ENCODE measurements around the gene GCA.

GCA gene, protein sequence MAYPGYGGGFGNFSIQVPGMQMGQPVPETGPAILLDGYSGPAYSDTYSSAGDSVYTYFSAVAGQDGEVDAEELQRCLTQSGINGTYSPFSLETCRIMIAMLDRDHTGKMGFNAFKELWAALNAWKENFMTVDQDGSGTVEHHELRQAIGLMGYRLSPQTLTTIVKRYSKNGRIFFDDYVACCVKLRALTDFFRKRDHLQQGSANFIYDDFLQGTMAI

DNA sequence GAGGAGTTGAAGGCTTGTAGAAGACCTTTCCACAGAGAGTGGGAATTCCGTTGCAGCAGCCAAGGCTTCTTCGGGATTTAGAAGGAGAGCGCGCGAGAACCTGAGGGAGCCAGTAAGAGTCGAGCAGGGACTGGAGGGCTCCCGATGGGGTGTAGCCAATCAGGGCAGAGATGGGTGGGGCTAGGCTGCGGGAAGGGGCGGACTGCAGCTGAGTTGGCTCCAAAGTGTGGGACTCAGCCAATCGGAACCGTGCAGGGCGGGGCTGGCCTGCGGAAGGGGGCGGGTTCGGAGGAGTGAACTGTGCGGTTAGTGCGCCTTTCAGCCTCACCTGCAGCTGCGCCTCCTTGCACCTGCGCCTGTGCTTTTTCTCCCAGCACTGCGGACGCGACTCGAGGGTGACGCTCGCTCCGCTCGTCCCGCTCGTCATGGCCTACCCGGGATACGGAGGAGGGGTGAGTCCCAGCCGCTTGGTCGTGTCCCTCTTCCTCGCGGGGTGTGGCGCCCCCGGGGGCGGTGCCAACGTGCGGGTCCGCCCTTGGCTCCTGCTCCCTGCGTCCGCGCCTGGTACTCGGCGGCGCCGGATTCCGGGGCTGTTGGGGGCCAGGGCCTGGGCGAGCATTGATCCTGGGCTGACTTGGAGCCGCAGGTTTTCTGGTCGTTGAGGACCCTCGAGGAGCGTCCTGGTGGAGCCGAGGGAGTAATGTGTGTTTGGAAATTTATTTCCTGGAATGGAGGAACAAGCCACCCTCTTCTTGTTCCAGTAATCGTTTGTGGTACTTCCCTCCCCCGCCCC, at the start of gene GCA:
Gene GCA, plus strand, starts transcription at position 309 of the 793 bp plus-strand sequence. Its CDS starts 117 bp downstream, at position 426.
- DNase-seq (ENCODE audit: low read depth), result peak; percentile 96

DNA sequence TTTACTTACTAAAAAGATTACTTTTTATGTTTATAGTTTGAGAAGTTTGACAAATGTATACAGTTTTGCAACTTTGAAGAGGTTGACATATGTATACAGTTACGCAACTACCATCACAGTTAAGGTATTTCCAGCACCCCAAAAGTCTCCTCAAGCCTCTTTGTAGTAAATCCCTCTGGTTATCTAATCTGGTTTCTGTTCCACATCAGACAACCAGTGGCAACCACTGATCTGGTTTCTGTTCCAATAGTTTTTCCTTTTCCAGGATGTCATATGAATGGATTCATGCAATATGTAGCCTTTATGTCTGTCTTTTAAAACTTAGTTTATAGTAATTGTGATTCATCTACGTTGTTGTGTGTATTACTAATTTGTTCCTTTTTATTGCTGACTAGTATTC, 48.9 kb upstream of the GCA start:
- no peak for DNase-seq (ENCODE audit: low read depth)

- peak; percentile 40 for DNase-seq (ENCODE audit: low read depth)
Measured at GRCh38 chr2:162297925-162298552, 45.9 kb upstream of the GCA start.

DNA sequence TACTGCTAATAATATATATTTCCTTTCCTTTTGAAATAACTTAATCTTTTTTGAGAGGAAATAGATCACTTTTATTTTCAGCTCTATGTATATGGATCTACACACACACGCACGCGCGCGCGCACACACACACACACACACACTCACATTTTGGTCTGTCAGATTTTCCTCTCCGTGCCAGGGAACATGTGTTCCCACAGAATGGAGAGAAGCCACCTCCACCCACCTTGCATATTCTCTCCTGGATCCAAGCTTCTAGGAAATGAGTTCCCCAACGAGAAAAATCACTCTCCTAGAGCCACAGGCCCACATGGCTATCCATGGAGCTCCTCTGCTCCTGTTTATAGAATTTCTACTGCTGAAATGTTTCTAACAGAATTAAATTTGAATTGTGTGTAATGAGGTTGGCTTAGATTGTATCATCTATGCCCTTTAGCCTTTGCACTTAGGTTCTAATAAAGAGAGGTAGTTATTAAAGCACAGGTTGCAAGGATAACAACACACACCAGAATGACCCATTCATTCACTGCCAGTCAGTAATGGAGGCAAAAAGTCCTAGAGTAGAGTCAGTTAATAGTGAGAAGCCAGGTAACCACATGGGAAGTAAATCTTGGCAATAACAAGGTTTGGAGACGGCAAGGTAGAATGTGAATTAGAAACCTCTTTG, 45.1 kb upstream of the GCA start:
- DNase-seq (ENCODE audit: low read depth), result no peak

- no peak for DNase-seq (ENCODE audit: low read depth)
Measured at GRCh38 chr2:162300266-162300665, 43.7 kb upstream of the GCA start.

DNA sequence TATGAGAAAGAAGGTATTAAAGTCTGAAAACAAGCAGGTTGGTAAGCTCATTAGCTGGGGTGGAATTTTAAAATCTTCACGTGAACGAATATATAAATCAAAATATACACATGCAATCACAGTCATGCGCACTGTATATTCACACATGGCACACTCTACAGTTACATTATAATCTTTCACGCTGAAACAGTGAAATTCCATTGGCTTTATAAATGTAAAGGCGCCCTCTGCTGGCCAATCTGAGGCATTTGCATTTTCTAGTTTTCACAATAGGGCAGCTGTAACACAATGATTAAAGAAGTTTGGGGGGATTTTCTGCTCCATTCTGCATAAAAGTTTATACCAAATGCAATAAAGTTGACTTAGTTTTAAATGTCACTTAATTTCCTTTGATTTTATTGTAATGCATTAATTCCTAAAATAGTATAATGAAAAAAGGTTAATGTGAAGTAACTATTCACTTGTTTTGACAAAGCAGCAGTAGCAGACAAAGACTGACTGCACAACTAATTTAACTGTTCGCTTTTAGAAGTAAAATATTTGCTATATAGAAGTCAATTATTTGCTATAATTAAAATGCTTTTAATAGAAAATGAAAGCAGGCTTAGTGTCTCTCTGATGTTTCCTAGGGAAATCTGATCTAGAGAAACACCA, 42.7 kb upstream of the GCA start:
- DNase-seq (ENCODE audit: low read depth), result peak; percentile 24

DNA sequence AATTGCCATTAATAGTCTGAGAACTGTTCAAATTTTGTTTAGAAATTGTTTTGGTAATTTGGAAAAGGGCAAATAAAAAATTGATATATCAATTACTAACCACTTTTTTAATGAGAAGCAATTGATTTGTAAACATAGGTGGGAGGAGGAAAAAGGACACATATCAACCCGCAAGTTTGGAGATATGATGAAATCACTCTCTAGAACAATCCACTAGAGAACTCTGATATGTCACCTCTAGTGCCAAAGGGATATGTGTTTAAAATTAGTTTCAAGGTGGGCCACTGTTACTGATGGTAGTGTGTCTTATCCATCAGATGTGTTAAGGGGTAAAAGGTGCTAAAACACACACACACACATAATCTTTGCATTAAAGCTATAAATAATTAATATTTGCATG, 42.1 kb upstream of the GCA start:
- DNase-seq (ENCODE audit: low read depth), result no peak

GRCh38 chr2:162305901-162306300, 38.0 kb upstream of the GCA start:
- DNase-seq (ENCODE audit: low read depth), result no peak

DNA sequence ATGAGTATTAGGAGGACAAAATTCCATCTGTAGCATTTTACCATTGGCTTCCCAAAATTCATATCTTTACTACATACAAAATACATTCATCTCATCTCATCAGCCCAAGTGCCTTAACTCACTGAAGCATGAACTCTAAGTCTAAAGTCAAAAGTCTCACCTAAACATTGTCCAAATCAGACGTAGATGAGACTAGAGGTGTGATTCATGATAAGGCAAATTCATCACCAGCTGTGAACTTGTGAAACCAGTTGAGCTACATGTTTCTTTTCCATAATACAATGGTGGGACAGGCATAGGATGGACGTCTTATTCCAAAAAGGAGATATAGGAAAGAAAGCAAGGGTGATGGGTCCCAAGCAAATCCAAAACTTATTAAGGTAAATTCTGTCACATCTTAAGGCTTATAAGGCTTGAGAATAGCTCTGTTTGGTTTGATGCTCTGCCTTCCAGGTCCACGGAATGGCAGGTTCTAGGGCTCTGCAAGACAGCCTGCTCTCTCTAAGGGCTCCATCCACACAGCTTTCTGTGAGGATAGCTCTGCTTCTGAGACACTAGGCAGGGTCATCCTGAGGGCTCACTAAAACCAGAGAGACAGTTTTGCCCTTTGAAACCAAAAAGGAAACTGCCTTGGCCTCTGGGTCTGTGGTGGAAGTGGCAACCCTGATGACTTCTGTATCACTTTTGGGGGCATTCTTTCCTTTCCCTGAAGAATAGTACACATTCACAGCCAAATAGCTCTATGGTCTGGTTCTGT, 35.0 kb upstream of the GCA start:
- no peak for DNase-seq (ENCODE audit: low read depth)

GRCh38 chr2:162312853-162313252, 31.1 kb upstream of the GCA start:
- DNase-seq (ENCODE audit: low read depth), result no peak

DNA sequence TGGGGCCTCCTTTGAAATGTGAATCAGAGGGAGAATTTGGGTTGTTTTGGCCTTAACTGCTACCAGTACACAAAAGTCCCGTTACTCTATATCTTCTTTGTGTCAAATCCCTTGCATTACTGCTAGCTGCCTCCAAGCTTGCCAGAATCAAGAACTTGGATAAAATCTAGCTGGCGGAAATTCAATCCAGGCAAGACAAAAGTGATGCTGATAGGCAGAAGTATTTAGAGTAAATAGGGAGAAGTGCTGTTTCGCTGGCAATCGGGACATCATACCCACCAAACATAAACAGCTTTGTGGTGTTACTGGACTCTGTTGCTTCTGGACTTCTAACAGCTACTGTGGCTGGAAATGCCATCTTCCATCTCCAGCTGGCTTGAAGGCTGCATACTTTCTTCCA, 28.0 kb upstream of the GCA start:
- no peak for DNase-seq (ENCODE audit: low read depth)

- DNase-seq (ENCODE audit: low read depth), result no peak
Measured at GRCh38 chr2:162316590-162316989, 27.3 kb upstream of the GCA start.

DNA sequence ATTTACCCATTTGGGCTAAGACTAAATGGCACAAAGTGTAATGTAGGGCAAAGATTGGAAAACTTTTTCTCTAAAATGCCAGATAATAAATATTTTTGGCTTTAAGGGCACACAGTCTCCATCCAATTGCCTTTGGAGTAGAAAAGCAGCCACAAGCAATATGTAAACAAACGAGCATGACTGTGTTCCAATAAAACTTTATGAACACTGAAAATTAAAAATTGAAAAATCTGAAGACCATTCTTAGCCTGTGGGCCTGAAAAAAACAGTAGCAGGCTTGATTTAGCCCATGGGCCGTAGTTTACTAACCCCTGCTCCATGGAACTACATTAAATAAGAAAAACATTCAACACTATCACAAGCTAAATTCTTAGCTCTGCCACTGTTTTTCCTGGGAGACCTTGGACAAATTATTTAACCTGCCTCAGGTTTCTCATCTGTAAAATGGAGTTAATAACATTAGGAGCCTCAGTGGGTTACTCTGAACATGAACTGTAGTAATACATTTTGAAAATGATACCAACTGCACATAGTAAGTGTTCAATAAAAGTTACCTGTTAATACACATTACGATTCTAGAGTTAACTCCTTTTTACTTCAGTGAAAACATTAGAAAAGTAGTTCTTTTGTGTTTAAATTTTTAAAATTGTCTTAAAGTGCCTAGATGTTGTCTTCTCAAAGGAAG, 26.7 kb upstream of the GCA start:
- no peak for DNase-seq (ENCODE audit: low read depth)

GRCh38 chr2:162317861-162318327, 26.0 kb upstream of the GCA start:
- DNase-seq (ENCODE audit: low read depth), result no peak

DNA sequence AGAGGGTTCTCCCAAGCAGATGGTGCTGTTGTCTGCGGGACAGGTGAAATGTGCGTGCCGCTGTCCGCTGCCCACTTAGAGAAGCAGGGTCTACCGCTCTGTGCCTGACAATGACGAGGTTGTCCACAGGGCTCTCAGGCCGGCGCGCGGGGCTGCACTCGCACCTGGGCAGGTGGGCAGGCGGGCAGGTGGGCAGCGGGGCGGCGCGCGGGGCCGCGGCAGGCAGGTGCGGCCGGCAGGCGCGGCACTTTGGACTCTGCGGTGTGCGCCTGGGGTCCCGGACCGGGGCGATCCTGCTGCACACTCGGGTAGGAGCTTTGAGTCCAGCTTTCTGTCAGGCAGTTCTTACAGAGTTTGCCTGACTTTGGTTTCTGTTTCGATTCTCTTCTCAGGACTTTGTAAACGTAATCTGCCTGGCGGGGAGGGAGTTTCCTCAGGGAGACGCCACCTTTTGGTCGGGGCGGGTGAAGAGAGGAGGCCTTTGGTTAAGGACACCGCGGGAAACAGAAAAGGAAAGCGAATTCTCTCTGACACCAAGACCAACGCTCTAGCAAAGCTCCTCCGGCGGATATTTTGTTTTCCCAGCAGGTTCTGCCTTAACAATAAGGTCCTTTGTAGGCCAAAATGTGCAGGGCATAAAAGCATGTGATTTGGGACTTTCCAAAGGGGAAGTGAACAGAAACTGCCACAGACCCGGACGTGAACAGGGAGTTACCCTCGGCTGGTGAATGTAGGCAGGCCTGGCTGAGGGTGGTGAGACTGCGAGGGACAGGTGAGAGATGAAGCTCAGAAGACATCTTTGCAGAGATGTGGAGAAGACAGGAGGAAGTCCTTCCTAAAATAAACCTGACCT, 25.4 kb upstream of the GCA start, which contains the start of gene IFIH1:
Gene IFIH1, minus strand, starts transcription at position 357 of the 853 bp plus-strand sequence. CDS start 377 bp downstream, outside the sequence.
- peak; percentile 65 for DNase-seq (ENCODE audit: low read depth)

- no peak for DNase-seq (ENCODE audit: low read depth)
Measured at GRCh38 chr2:162320864-162321517, 22.9 kb upstream of the GCA start.

DNA sequence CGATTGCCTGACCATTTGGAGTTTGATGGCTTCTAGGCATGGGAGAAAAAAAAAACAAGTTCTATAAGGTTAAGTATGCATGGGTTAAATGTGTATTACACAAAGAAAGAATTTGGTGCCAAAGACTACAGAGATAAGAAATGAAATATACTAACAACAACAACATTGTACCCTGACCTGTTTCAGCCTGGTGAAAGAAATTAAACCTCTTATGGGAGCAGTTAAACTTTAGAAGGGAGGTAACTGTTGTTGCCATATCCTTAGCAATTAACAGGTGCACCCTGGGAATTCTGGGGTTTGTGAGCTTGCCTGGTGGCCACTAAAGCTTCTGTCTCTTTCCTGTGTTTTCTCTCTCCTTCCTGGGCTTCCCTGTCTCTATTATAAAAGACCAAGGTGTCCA, 19.0 kb upstream of the GCA start:
- no peak for DNase-seq (ENCODE audit: low read depth)

GRCh38 chr2:162327134-162327769, 16.7 kb upstream of the GCA start:
- DNase-seq (ENCODE audit: low read depth), result peak; percentile 7

DNA sequence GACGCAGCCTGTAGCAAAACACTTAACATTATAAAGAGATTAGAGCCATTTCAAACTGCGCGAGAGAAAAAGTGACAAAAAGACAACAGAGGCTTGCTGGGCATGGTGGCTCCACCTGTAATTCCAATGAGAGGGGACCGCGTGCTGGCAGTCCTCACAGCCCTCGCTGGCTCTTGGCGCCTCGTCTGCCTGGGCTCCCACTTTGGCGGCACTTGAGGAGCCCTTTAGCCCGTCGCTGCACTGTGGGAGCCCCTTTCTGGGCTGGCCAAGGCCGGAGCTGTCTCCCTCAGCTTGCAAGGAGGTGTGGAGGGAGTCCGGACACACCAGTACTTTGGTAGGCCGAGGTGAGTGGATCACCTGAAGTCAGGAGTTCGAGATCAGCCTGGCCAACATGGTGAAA, 16.1 kb upstream of the GCA start:
- no peak for DNase-seq (ENCODE audit: low read depth)

Data from stimulated activated CD4-positive, alpha-beta T cell treated with anti-CD3 and anti-CD28 coated beads, Interleukin-2, amount 100 ng/mL, for 4 hours (primary cell).